Measurements from ENCODE around the gene ZNF254. TPM values are rescaled to one million over a fixed set of nuclear protein-coding genes. Genes with fewer than 3 reads are reported as not detected.

Gene ZNF254
- total and polyA plus RNA-seq, 9 of the 15 experiments (the other 6 are each of a cell fraction or from before 2014, with no cell fraction given): 10.7 to 22.1 (median 14.2) TPM

- Histone ChIP-seq H4K20me1 (replicated peaks; ENCODE audit: control insufficient read depth, insufficient read depth, low read length) (no peaks in the 10 kb centered on the region), H3K27me3 (ENCODE audit: control insufficient read depth in 2 of 2, insufficient read depth in 2 of 2, low read length in 2 of 2) (no peaks in the 10 kb centered on the region), H3K36me3 (ENCODE audit: control insufficient read depth, insufficient read depth, low read length) (no peaks in the 10 kb centered on the region), H3K27ac (ENCODE audit: extremely low read depth, low read depth, low read length) (no peak overlapping the region), H3K9me3 (replicated peaks; ENCODE audit: control insufficient read depth, insufficient read depth, low read depth, low read length) (no peaks in the 10 kb centered on the region), H3K9me1 (ENCODE audit: control insufficient read depth, insufficient read depth, low read length) (no peaks in the 10 kb centered on the region), H3K9ac (ENCODE audit: insufficient read depth in 1 of 2, low read depth in 2 of 2, low read length in 2 of 2) (no peak overlapping the region), H3K4me2 (ENCODE audit: insufficient read depth, low read length) (no peak overlapping the region), H3K79me2 (ENCODE audit: control insufficient read depth, insufficient read depth, low read length) (no peaks in the 10 kb centered on the region), H3K4me3 (no peak overlapping the region), H2AFZ (ENCODE audit: low read depth, low read length) (no peak overlapping the region), H3K4me1 (replicated peaks in 1 of 2; ENCODE audit: control insufficient read depth in 2 of 2, insufficient read depth in 2 of 2, low read length in 2 of 2) (no peaks in the 10 kb centered on the region)
- ATAC-seq (no peak), FAIRE-seq (no peak), DNase-seq (ENCODE audit: extremely low read depth in 1 of 4, low spot score in 3 of 4) (no peak)
- BruUV-seq (replicated peaks): no TSS peak
- ChIA-PET CTCF (ENCODE audit: low intra/inter-chr PET ratio) (no interaction called here), POLR2A (no interaction called here)
- 3% methylated on average over 17 of the region's 17 CpGs for WGBS (ENCODE audit: insufficient coverage, low coverage, missing lambda C conversion rate)
- in situ Hi-C loops (cut with MboI) (no loop called here), intact Hi-C loops (cut with micrococcal nuclease) (no loop called here)
- TF ChIP-seq ZBTB9 (CRISPR knock-in tag; IDR thresholded peaks at IDR 0.05) (no peak), NFE2 (IDR thresholded peaks at IDR 0.05; ENCODE audit: low read depth) (no peak), RB1 (IDR thresholded peaks at IDR 0.05; ENCODE audit: low read depth) (no peak), ZNF609 (CRISPR knock-in tag; IDR thresholded peaks at IDR 0.05; ENCODE audit: borderline replicate concordance) (no peak), RREB1 (CRISPR knock-in tag; IDR thresholded peaks at IDR 0.05) (no peak), ZNF445 (CRISPR knock-in tag; IDR thresholded peaks at IDR 0.05; ENCODE audit: low read depth) (no peak), ZBTB8A (IDR thresholded peaks at IDR 0.05; ENCODE audit: partially characterized antibody) (no peak), SMAD4 (CRISPR knock-in tag; conservative IDR thresholded peaks at IDR 0.05) (no peak), SMARCB1 (IDR thresholded peaks at IDR 0.05; ENCODE audit: insufficient read length, low read depth) (no peak), GATAD2B (IDR thresholded peaks at IDR 0.05; ENCODE audit: borderline replicate concordance) (no peak), GTF2A2 (tag; IDR thresholded peaks at IDR 0.05) (no peak), SREBF2 (CRISPR knock-in tag; IDR thresholded peaks at IDR 0.05) (no peak)
Observed at GRCh38 chr19:24178207-24178606, 91.2 kb downstream of the ZNF254 start.

Measured in K562 (cell line).